NB4 (cell line): ENCODE results near the gene SYS1.

ENCODE experiments used
- MYC ChIP-seq: IDR thresholded peaks from 2 replicates; pipeline ENCODE4 v1.6.1; 2011; ENCODE audit warnings: low read depth, low read length
- POLR2A ChIP-seq: IDR thresholded peaks from 2 replicates; pipeline ENCODE4 v1.6.1; 2011; ENCODE audit warnings: mild to moderate bottlenecking; ENCODE audit not compliant: insufficient read length; ENCODE audit errors: extremely low read depth
- TF ChIP-seq, protein P1 (sequence below): IDR thresholded peaks from one replicate; pipeline ENCODE4 v1.5.1; 2012; ENCODE audit warnings: low read depth, low read length

DNA sequence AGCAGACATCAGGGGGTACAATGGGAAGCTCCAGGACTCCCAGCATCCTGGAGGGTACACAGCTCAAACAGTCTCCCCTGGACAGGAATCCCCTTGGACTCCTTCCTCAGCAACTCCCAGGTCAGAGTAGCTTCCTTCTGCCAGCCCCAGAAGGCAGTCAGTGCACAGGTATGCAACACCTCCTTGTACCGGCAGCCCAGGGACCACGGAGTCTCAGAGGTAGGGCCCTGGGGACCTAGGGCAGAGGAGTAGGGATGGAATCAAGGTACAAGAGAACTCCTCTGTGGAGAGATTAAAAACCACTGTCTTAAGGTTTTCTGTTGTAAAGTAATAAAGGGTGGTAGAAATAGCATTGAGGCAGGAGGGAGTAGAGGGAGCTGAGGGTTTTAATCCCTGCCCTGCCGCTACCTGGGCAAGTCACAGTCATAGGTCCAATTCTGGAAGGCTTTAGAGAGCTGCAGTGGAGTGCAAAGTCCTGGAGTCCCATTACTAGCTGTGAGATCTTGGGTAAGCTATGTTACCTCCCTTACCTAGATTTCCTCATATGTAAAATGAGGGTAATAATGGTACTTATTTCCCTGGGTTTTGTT, 7.7 kb downstream of the SYS1 start:
- TF ChIP-seq, protein P1, sequence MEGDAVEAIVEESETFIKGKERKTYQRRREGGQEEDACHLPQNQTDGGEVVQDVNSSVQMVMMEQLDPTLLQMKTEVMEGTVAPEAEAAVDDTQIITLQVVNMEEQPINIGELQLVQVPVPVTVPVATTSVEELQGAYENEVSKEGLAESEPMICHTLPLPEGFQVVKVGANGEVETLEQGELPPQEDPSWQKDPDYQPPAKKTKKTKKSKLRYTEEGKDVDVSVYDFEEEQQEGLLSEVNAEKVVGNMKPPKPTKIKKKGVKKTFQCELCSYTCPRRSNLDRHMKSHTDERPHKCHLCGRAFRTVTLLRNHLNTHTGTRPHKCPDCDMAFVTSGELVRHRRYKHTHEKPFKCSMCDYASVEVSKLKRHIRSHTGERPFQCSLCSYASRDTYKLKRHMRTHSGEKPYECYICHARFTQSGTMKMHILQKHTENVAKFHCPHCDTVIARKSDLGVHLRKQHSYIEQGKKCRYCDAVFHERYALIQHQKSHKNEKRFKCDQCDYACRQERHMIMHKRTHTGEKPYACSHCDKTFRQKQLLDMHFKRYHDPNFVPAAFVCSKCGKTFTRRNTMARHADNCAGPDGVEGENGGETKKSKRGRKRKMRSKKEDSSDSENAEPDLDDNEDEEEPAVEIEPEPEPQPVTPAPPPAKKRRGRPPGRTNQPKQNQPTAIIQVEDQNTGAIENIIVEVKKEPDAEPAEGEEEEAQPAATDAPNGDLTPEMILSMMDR, result no peak
- TF ChIP-seq POLR2A (no peak), MYC (no peak)
